HCT116 (cell line): ENCODE results near the gene VPS35. TPM values are rescaled to one million over a fixed set of nuclear protein-coding genes. Genes with fewer than 3 reads are reported as not detected.

ENCODE experiments used
- ATAC-seq: fragments of 200-7000 bp; cut with Tn5 transposase; 2 replicates; pipeline ENCODE4 v1.9.1; 2020; ENCODE audit warnings: mild to moderate bottlenecking, moderate library complexity
- BruUV-seq: library from RNA; stranded (reverse); fragments of 400-500 nt; replicated peaks from 2 replicates; lab custom pipeline; 2021; lab: Mats Ljungman, UMichigan
- CTCF ChIA-PET: fragments of 300-600 bp; sonication (Branson Sonifier 250); formaldehyde crosslinking; loops from one replicate; lab custom pipeline; 2021; ENCODE audit warnings: antibody characterized with exemption; lab: Charles Lee
- POLR2A ChIA-PET: fragments of 300-600, 350-600 bp; sonication (Branson Sonifier 250); formaldehyde crosslinking; loops from one replicate; lab custom pipeline; 2021; ENCODE audit warnings: antibody characterized with exemption; lab: Charles Lee
- RAD21 ChIA-PET, 2 experiments: fragments of 300-600 bp; sonication (Branson Sonifier 250); formaldehyde crosslinking; loops; one replicate each; lab custom pipeline; 2023; ENCODE audit warnings: low total read pairs in 2 of 2; ENCODE audit not compliant: uncharacterized antibody in 2 of 2, unreplicated experiment in 2 of 2, low non-redundant PET in 1 of 2; lab: Charles Lee
- DNase-seq: peaks from one replicate; pipeline ENCODE4 v3.0.0-alpha.2; 2010; ENCODE audit warnings: low read depth, low spot score
- H2AFZ ChIP-seq: fragments of 200-600 bp; shearing (Covaris generic), sonication (generic); 2 replicates; pipeline ENCODE4 v1.6.1; 2017; ENCODE audit warnings: low read depth, mixed run types, mixed read lengths, antibody characterized with exemption, low read length; ENCODE audit not compliant: poor library complexity, severe bottlenecking
- H3K27ac ChIP-seq: 2 replicates; pipeline ENCODE4 v1.5.1; 2012; ENCODE audit warnings: low read depth, low read length
- H3K27me3 ChIP-seq: fragments of 200-600 bp; sonication (generic); 2 replicates; pipeline ENCODE4 v1.6.1; 2016; ENCODE audit warnings: mixed run types, low read length, mixed read lengths; ENCODE audit not compliant: insufficient read depth
- H3K36me3 ChIP-seq, 2 experiments: fragments of 200-500 bp in 1 of 2; fragments of 200-600 bp in 1 of 2; sonication (Bioruptor generic) in 1 of 2; sonication (generic) in 1 of 2; 2 replicates each; pipeline versions ENCODE4 v1.5.1 to v1.6.1; 2014 to 2016; ENCODE audit warnings: low read length in 2 of 2, inconsistent platforms in 1 of 2, mixed read lengths in 1 of 2, mixed run types in 1 of 2; ENCODE audit not compliant: insufficient read depth in 2 of 2, control insufficient read depth in 1 of 2
- H3K4me1 ChIP-seq, 2 experiments: fragments of 200-600 bp in 1 of 2; sonication (generic) in 1 of 2; 2 replicates each; pipeline versions ENCODE4 v1.5.1 to v1.6.1; 2012 to 2017; ENCODE audit warnings: low read length in 2 of 2, inconsistent platforms in 1 of 2, mild to moderate bottlenecking in 1 of 2, mixed read lengths in 1 of 2, mixed run types in 1 of 2, moderate library complexity in 1 of 2; ENCODE audit not compliant: insufficient read depth in 2 of 2, control insufficient read depth in 1 of 2
- H3K4me2 ChIP-seq: fragments of 200-600 bp; sonication (generic); 2 replicates; pipeline ENCODE4 v1.6.1; 2017; ENCODE audit warnings: mixed run types, low read length, mixed read lengths
- H3K4me3 ChIP-seq, 2 experiments: fragments of 200-600 bp in 1 of 2; sonication (generic) in 1 of 2; replicated peaks in 1 of 2; 2 replicates each; pipeline ENCODE4 v1.5.1; 2011 to 2016; ENCODE audit warnings: low read length in 2 of 2, control low read depth in 1 of 2, low read depth in 1 of 2, mild to moderate bottlenecking in 1 of 2, mixed read lengths in 1 of 2, mixed run types in 1 of 2
- H3K79me2 ChIP-seq: fragments of 200-600 bp; sonication (generic); 2 replicates; pipeline ENCODE4 v1.6.1; 2017; ENCODE audit warnings: mild to moderate bottlenecking, mixed run types, low read length, moderate library complexity, mixed read lengths; ENCODE audit not compliant: insufficient read depth
- H3K9ac ChIP-seq: fragments of 200-600 bp; sonication (generic); 2 replicates; pipeline ENCODE4 v1.6.1; 2016; ENCODE audit warnings: low read length, mixed read lengths
- H3K9me2 ChIP-seq: fragments of 200-600 bp; sonication (generic), shearing (Covaris generic); 2 replicates; pipeline ENCODE4 v1.6.1; 2017; ENCODE audit warnings: mixed run types, mild to moderate bottlenecking, moderate library complexity; ENCODE audit not compliant: insufficient read depth
- H3K9me3 ChIP-seq, 2 experiments: fragments of 200-500 bp in 1 of 2; fragments of 200-600 bp in 1 of 2; sonication (Bioruptor generic) in 1 of 2; sonication (generic) in 1 of 2; 2 replicates each; pipeline ENCODE4 v1.6.1; 2014 to 2017; ENCODE audit warnings: low read length in 2 of 2, mixed read lengths in 2 of 2, inconsistent platforms in 1 of 2, low read depth in 1 of 2, mild to moderate bottlenecking in 1 of 2, mixed run types in 1 of 2, moderate library complexity in 1 of 2; ENCODE audit not compliant: control insufficient read depth in 1 of 2, insufficient read depth in 1 of 2
- H4K20me1 ChIP-seq: fragments of 200-600 bp; sonication (generic), shearing (Covaris generic); 2 replicates; pipeline ENCODE4 v1.6.1; 2017; ENCODE audit warnings: mixed run types, mild to moderate bottlenecking, moderate library complexity; ENCODE audit not compliant: insufficient read depth
- ATF3 ChIP-seq: IDR thresholded peaks from 2 replicates; pipeline ENCODE4 v1.6.1; 2012
- CEBPB ChIP-seq: IDR thresholded peaks from 2 replicates; pipeline ENCODE4 v1.6.1; 2012; ENCODE audit warnings: low read depth
- CTCF ChIP-seq, 3 experiments: fragments of 200-600 bp in 1 of 3; sonication (generic) in 1 of 3; IDR thresholded peaks in 2 of 3; conservative IDR thresholded peaks in 1 of 3; 2 replicates each; pipeline ENCODE4 v1.5.1; 2012 to 2017; ENCODE audit warnings: low read depth in 2 of 3, low read length in 2 of 3, antibody characterized with exemption in 1 of 3, borderline replicate concordance in 1 of 3, control low read depth in 1 of 3, mild to moderate bottlenecking in 1 of 3, mixed read lengths in 1 of 3, mixed run types in 1 of 3, moderate library complexity in 1 of 3; ENCODE audit not compliant: insufficient read depth in 1 of 3
- EGR1 ChIP-seq: IDR thresholded peaks from 2 replicates; pipeline ENCODE4 v1.6.1; 2012; ENCODE audit warnings: low read depth
- ELF1 ChIP-seq: IDR thresholded peaks from 2 replicates; pipeline ENCODE4 v1.6.1; 2012; ENCODE audit warnings: low read depth, borderline replicate concordance
- EZH2 ChIP-seq: fragments of 200-600 bp; sonication (generic); IDR thresholded peaks from 2 replicates; pipeline ENCODE4 v1.6.1; 2017; ENCODE audit warnings: antibody characterized with exemption, mixed run types
- FOSL1 ChIP-seq: IDR thresholded peaks from 2 replicates; pipeline ENCODE4 v1.6.1; 2012; ENCODE audit warnings: low read depth
- JUND ChIP-seq: IDR thresholded peaks from 2 replicates; pipeline ENCODE4 v1.6.1; 2012
- POLR2A ChIP-seq: IDR thresholded peaks from 2 replicates; pipeline ENCODE4 v1.7.0; 2011; ENCODE audit warnings: borderline replicate concordance; ENCODE audit not compliant: insufficient read depth, insufficient read length; ENCODE audit errors: extremely low read depth
- POLR2AphosphoS5 ChIP-seq: IDR thresholded peaks from 2 replicates; pipeline ENCODE4 v1.6.1; 2011; ENCODE audit warnings: mild to moderate bottlenecking, low read depth, low read length, moderate library complexity
- RAD21 ChIP-seq: IDR thresholded peaks from 2 replicates; pipeline ENCODE4 v1.6.1; 2012; ENCODE audit warnings: low read depth, mild to moderate bottlenecking
- SIN3A ChIP-seq: IDR thresholded peaks from 2 replicates; pipeline ENCODE4 v1.6.1; 2012; ENCODE audit warnings: low read depth
- SRF ChIP-seq: IDR thresholded peaks from 2 replicates; pipeline ENCODE4 v1.6.1; 2012; ENCODE audit warnings: low read depth
- TCF7L2 ChIP-seq: IDR thresholded peaks from 2 replicates; pipeline ENCODE4 v1.7.0; 2011; ENCODE audit warnings: borderline replicate concordance, inconsistent platforms; ENCODE audit not compliant: insufficient read depth, insufficient read length; ENCODE audit errors: extremely low read depth
- ZNF274 ChIP-seq: fragments of 200-500 bp; sonication (Bioruptor generic); IDR thresholded peaks from 2 replicates; pipeline ENCODE4 v1.6.1; 2014; ENCODE audit warnings: mild to moderate bottlenecking, low read depth, low read length, inconsistent platforms
- intact Hi-C: fragments of 100-400 bp; cut with micrococcal nuclease; formaldehyde crosslinking; loops from 2 replicates; pipeline ENCODE4 v1.10.0; 2022
- total RNA-seq: library from RNA; stranded (reverse); gene quantifications from one replicate; pipeline ENCODE4 v1.2.1, GENCODE V29; 2021; ENCODE audit not compliant: unreplicated experiment
- TF ChIP-seq, protein P1 (sequence below): IDR thresholded peaks from 2 replicates; pipeline ENCODE4 v1.6.1; 2011; ENCODE audit warnings: mild to moderate bottlenecking, low read length, moderate library complexity; ENCODE audit not compliant: insufficient replicate concordance; ENCODE audit errors: extremely low read depth

VPS35 gene
- total RNA-seq, 1 experiment from 2014 or later: 115 TPM

GRCh38 chr16:46621006-46621933 is 67.7 kb downstream of the VPS35 start, which contains the start of gene SHCBP1 (continued):
- no peak for TF ChIP-seq CTCF (IDR thresholded peaks at IDR 0.05 in 2 of 3, conservative IDR thresholded peaks at IDR 0.05 in 1 of 3; ENCODE audit: borderline replicate concordance in 1 of 3, insufficient read depth in 1 of 3, low read depth in 2 of 3, low read length in 2 of 3)
- TF ChIP-seq ELF1: no peak

DNA sequence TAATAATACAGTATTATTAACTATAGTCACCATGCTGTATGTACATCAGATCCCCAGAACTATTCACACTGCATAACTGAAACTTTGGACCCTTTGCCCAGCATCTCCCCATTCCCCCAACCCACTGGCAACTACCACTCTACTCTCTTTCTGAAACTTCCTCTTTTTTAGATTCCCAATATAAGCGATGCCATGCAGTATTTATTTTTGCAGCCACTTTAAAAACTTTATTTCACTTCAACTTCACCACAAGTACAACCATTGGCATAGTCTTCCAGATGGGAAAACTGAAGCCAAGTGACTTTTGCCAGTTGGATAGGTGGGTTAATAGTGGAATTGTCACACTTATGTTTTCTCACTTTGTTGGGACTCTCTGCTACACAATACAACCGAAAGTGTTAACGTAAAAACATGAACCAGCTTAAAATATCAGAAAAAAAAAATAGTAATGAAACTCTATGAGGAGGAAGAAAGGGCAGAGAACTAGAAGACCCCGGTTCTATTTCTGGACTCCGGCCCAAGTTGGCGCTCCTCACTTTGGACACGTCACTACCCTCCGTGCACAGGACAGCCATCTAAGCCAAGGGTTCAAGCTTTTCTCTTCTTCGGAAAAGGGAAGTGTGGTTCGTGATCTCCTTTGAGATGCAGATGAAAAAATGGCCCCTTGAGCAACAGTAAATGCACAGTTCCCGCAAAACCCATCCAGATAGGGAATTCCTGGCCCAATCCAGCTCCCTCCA is 68.5 kb downstream of the VPS35 start:
- no peaks in the 10 kb centered on the region for H3K9me3 ChIP-seq
- no peaks in the 10 kb centered on the region for H4K20me1 ChIP-seq
- no peaks in the 10 kb centered on the region for H3K27me3 ChIP-seq
- H3K36me3 ChIP-seq: peaks cover 15 to 25% of the 10 kb centered on the region in 2 experiments
- H3K9me2 ChIP-seq: no peaks in the 10 kb centered on the region
- peak overlapping the region; percentile 70 for H3K27ac ChIP-seq
- H3K4me3 ChIP-seq: peak overlapping the region; percentile 87 to 98
- H3K9ac ChIP-seq: peak overlapping the region; percentile 97
- intact Hi-C loops: no loop called here
- H3K4me2 ChIP-seq: peak overlapping the region; percentile 83
- peak; percentile 18 for ATAC-seq
- no peak for TF ChIP-seq EGR1
- no peak for TF ChIP-seq TCF7L2
- TF ChIP-seq CEBPB: no peak
- TF ChIP-seq JUND: no peak
- no peak for TF ChIP-seq POLR2A
- TF ChIP-seq RAD21: no peak
- TF ChIP-seq SRF: no peak
- TF ChIP-seq SIN3A: no peak
- no peak for TF ChIP-seq POLR2AphosphoS5
- TF ChIP-seq ATF3: no peak
- TF ChIP-seq, protein P1, sequence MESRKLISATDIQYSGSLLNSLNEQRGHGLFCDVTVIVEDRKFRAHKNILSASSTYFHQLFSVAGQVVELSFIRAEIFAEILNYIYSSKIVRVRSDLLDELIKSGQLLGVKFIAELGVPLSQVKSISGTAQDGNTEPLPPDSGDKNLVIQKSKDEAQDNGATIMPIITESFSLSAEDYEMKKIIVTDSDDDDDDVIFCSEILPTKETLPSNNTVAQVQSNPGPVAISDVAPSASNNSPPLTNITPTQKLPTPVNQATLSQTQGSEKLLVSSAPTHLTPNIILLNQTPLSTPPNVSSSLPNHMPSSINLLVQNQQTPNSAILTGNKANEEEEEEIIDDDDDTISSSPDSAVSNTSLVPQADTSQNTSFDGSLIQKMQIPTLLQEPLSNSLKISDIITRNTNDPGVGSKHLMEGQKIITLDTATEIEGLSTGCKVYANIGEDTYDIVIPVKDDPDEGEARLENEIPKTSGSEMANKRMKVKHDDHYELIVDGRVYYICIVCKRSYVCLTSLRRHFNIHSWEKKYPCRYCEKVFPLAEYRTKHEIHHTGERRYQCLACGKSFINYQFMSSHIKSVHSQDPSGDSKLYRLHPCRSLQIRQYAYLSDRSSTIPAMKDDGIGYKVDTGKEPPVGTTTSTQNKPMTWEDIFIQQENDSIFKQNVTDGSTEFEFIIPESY: no peak
- no peak for TF ChIP-seq FOSL1
- TF ChIP-seq EZH2: no peak
- TF ChIP-seq CTCF (IDR thresholded peaks at IDR 0.05 in 2 of 3, conservative IDR thresholded peaks at IDR 0.05 in 1 of 3; ENCODE audit: borderline replicate concordance in 1 of 3, insufficient read depth in 1 of 3, low read depth in 2 of 3, low read length in 2 of 3): no peak
- TF ChIP-seq ZNF274: no peak
- TF ChIP-seq, all 23 proteins: peak for 0
- BruUV-seq: TSS peak; percentile 72
- H3K79me2 ChIP-seq: peaks cover 43% of the 10 kb centered on the region
- DNase-seq: no peak
- peaks cover 4 to 11% of the 10 kb centered on the region in 2 experiments; a peak in 3 of 4 replicates for H3K4me1 ChIP-seq
- ChIA-PET RAD21 (no interaction called here), CTCF (interaction anchor here (0.9 kb wide), 1 partner anchor 9 kb away, joined by 3 read pairs; no protein-coding TSS in a partner anchor), POLR2A (no interaction called here)
- peak overlapping the region; percentile 90 for H2AFZ ChIP-seq
